SK-N-SH (cell line): ENCODE measurements around the gene AGXT2.

ENCODE experiments used
- CTCF ChIP-seq: fragments of 200-600 bp; sonication (generic); IDR thresholded peaks from 2 replicates; pipeline ENCODE4 v1.6.1; 2017; ENCODE audit warnings: antibody characterized with exemption, mild to moderate bottlenecking, moderate library complexity
- RAD21 ChIP-seq: IDR thresholded peaks from 2 replicates; pipeline ENCODE4 v1.6.1; 2012; ENCODE audit warnings: mild to moderate bottlenecking, low read length
- SIN3A ChIP-seq: IDR thresholded peaks from 2 replicates; pipeline ENCODE4 v1.6.1; 2012; ENCODE audit warnings: low read depth, mild to moderate bottlenecking, low read length, moderate library complexity, borderline replicate concordance
- YY1 ChIP-seq: IDR thresholded peaks from 2 replicates; pipeline ENCODE4 v1.4.0; 2012; ENCODE audit warnings: low read depth, mild to moderate bottlenecking

- TF ChIP-seq SIN3A = no peak
- no peak for TF ChIP-seq YY1
- no peak for TF ChIP-seq RAD21
- TF ChIP-seq CTCF = no peak
Measured at GRCh38 chr5:34991486-34992238, 56.1 kb downstream of the AGXT2 start.
